ENCODE results near the gene SLC31A1. TPM values are rescaled to one million over a fixed set of nuclear protein-coding genes. Genes with fewer than 3 reads are reported as not detected.
A peak's percentile ranks its signal among the peaks of the same experiment; 100 is the strongest.

Gene SLC31A1
- total RNA-seq, 4 donors from 2014 or later = 8.3 to 10.8 (median 8.9) TPM

GRCh38 chr9:113275157-113276131 lies 54.1 kb downstream of the SLC31A1 start, which contains the start of the genes CDC26 and PRPF4:
Gene CDC26 (minus strand): TSS chr9:113275572. CDS start chr9:113272507, 3,065 bp downstream.
Gene PRPF4 (plus strand): TSS chr9:113275658. CDS start chr9:113275744, 86 bp downstream.
- peak; percentile 100 for DNase-seq (ENCODE audit: extremely low spot score)
- peak; percentile 99 for TF ChIP-seq POLR2AphosphoS5 (IDR thresholded peaks at IDR 0.05)
- TF ChIP-seq EP300 (IDR thresholded peaks at IDR 0.05) = no peak
- TF ChIP-seq CTCF (IDR thresholded peaks at IDR 0.05) = peak in 1 of 3 experiments; percentile 4
- peak; percentile 86 for TF ChIP-seq POLR2A (IDR thresholded peaks at IDR 0.05; ENCODE audit: low read depth)
- WGBS = under 1% methylated on average over 57 of the region's 63 CpGs
- H3K36me3 ChIP-seq = peaks cover 44 to 67% (median 55%) of the 10 kb centered on the region in 4 donors
- no peaks in the 10 kb centered on the region for H3K27me3 ChIP-seq
- H3K4me3 ChIP-seq = peak within 1 kb of the TSS; percentile 68 to 90 (median 82)
- peak within 1 kb of the TSS; percentile 93 to 98 (median 94) for H3K27ac ChIP-seq (replicated peaks in 1 of 4)
- H3K9me3 ChIP-seq = no peaks in the 10 kb centered on the region
- H3K4me1 ChIP-seq = peaks cover 30 to 43% (median 33%) of the 10 kb centered on the region in 4 donors
- intact Hi-C loops (cut with DNase I) = loop anchor here (2.0 kb wide), 1 partner anchor 65 kb away; the partner anchor contains the start of gene WDR31

- H3K27me3 ChIP-seq = no peaks in the 10 kb centered on the region
- no peak for DNase-seq (ENCODE audit: extremely low spot score)
- H3K9me3 ChIP-seq = no peaks in the 10 kb centered on the region
- peaks cover 24 to 37% (median 32%) of the 10 kb centered on the region in 4 donors for H3K4me1 ChIP-seq
- intact Hi-C loops (cut with DNase I) = no loop called here
- 92% methylated on average over 4 of the region's 4 CpGs for WGBS
- peaks cover 41 to 73% (median 62%) of the 10 kb centered on the region in 4 donors for H3K36me3 ChIP-seq
- no peak overlapping the region for H3K4me3 ChIP-seq
- no peak for TF ChIP-seq CTCF (IDR thresholded peaks at IDR 0.05)
- no peak for TF ChIP-seq POLR2A (IDR thresholded peaks at IDR 0.05; ENCODE audit: low read depth)
- TF ChIP-seq POLR2AphosphoS5 (IDR thresholded peaks at IDR 0.05) = no peak
- TF ChIP-seq EP300 (IDR thresholded peaks at IDR 0.05) = no peak
- no peak overlapping the region for H3K27ac ChIP-seq (replicated peaks in 1 of 4)
These were observed 57.5 kb downstream of the SLC31A1 start for GRCh38 chr9:113278840-113279239.

- over 99% methylated on average over 4 of the region's 4 CpGs for WGBS
- H3K36me3 ChIP-seq = peaks cover 65 to 98% (median 85%) of the 10 kb centered on the region in 4 donors
- intact Hi-C loops (cut with DNase I) = no loop called here
- H3K4me1 ChIP-seq = peaks cover 10 to 21% (median 19%) of the 10 kb centered on the region in 4 donors
- H3K4me3 ChIP-seq = no peak overlapping the region
- no peaks in the 10 kb centered on the region for H3K27me3 ChIP-seq
- no peak for DNase-seq (ENCODE audit: extremely low spot score)
- TF ChIP-seq POLR2AphosphoS5 (IDR thresholded peaks at IDR 0.05) (no peak), POLR2A (IDR thresholded peaks at IDR 0.05; ENCODE audit: low read depth) (no peak), EP300 (IDR thresholded peaks at IDR 0.05) (no peak), CTCF (IDR thresholded peaks at IDR 0.05) (no peak)
- H3K27ac ChIP-seq (replicated peaks in 1 of 4) = no peak overlapping the region
- H3K9me3 ChIP-seq = no peaks in the 10 kb centered on the region
These were observed 60.0 kb downstream of the SLC31A1 start for GRCh38 chr9:113281356-113281755.

- 84% methylated on average over 2 of the region's 2 CpGs for WGBS
- Histone ChIP-seq H3K4me3 (no peak overlapping the region), H3K4me1 (no peaks in the 10 kb centered on the region), H3K36me3 (peaks cover 80 to 99% (median 92%) of the 10 kb centered on the region in 4 donors), H3K27me3 (no peaks in the 10 kb centered on the region), H3K9me3 (no peaks in the 10 kb centered on the region), H3K27ac (replicated peaks in 1 of 4) (no peak overlapping the region)
- TF ChIP-seq EP300 (IDR thresholded peaks at IDR 0.05) = no peak
- TF ChIP-seq POLR2AphosphoS5 (IDR thresholded peaks at IDR 0.05) = no peak
- no peak for TF ChIP-seq CTCF (IDR thresholded peaks at IDR 0.05)
- no peak for TF ChIP-seq POLR2A (IDR thresholded peaks at IDR 0.05; ENCODE audit: low read depth)
- DNase-seq (ENCODE audit: extremely low spot score) = no peak
- intact Hi-C loops (cut with DNase I) = no loop called here
These were observed 67.7 kb downstream of the SLC31A1 start for GRCh38 chr9:113289091-113289490.

All from esophagus muscularis mucosa (tissue), 4 donors.